CD14-positive monocyte (primary cell): ENCODE results near the gene ANKRD39. TPM values are rescaled to one million over a fixed set of nuclear protein-coding genes. Genes with fewer than 3 reads are reported as not detected.

ENCODE experiments used
- DNase-seq, 3 donors: peaks; one replicate each; pipeline ENCODE4 v3.0.0-alpha.2; 2011 to 2022
- H2AFZ ChIP-seq: 2 replicates; pipeline ENCODE4 v1.6.0; 2012; ENCODE audit warnings: mild to moderate bottlenecking, low read depth, low read length, inconsistent platforms; ENCODE audit not compliant: insufficient read depth, poor library complexity, severe bottlenecking
- H3K27ac ChIP-seq, 2 donors: 1 replicate in 1 of 2; 2 replicates in 1 of 2; pipeline ENCODE4 v1.5.1; 2012 to 2013; ENCODE audit warnings: low read length in 2 of 2, control low read depth in 1 of 2, inconsistent platforms in 1 of 2, low read depth in 1 of 2, mild to moderate bottlenecking in 1 of 2
- H3K27me3 ChIP-seq, 2 donors: one replicate each; pipeline versions ENCODE4 v1.6.0 to v1.6.1; 2011 to 2013; ENCODE audit warnings: low read length in 2 of 2; ENCODE audit not compliant: control insufficient read depth in 2 of 2, insufficient read depth in 2 of 2
- H3K36me3 ChIP-seq, 2 donors: replicated peaks in 1 of 2; 1 replicate in 1 of 2; 2 replicates in 1 of 2; pipeline versions ENCODE4 v1.5.1 to v1.6.1; 2012 to 2013; ENCODE audit warnings: low read length in 2 of 2, control low read depth in 1 of 2, inconsistent platforms in 1 of 2, mild to moderate bottlenecking in 1 of 2; ENCODE audit not compliant: insufficient read depth in 2 of 2, control insufficient read depth in 1 of 2
- H3K4me1 ChIP-seq, 2 donors: 1 replicate in 1 of 2; 2 replicates in 1 of 2; pipeline versions ENCODE4 v1.5.1 to v1.6.1; 2012 to 2013; ENCODE audit warnings: low read length in 2 of 2, control low read depth in 1 of 2, inconsistent platforms in 1 of 2, mild to moderate bottlenecking in 1 of 2, moderate library complexity in 1 of 2; ENCODE audit not compliant: insufficient read depth in 2 of 2, control insufficient read depth in 1 of 2
- H3K4me2 ChIP-seq: replicated peaks from 2 replicates; pipeline ENCODE3; 2012; ENCODE audit warnings: low read length, moderate library complexity, mild to moderate bottlenecking; ENCODE audit not compliant: poor library complexity, severe bottlenecking; ENCODE audit errors: extremely low read depth
- H3K4me3 ChIP-seq, 3 experiments: fragments of 200-600 bp in 1 of 3; sonication (generic) in 1 of 3; replicated peaks in 1 of 3; 1 replicate in 2 of 3; 2 replicates in 1 of 3; pipeline ENCODE4 v1.5.1; 2011 to 2013; ENCODE audit warnings: low read length in 3 of 3, mild to moderate bottlenecking in 3 of 3, control low read depth in 2 of 3, low read depth in 2 of 3, inconsistent platforms in 1 of 3, moderate library complexity in 1 of 3
- H3K79me2 ChIP-seq: 2 replicates; pipeline ENCODE4 v1.6.0; 2012; ENCODE audit warnings: mild to moderate bottlenecking, control low read depth, inconsistent platforms, low read length, moderate library complexity; ENCODE audit not compliant: insufficient read depth
- H3K9ac ChIP-seq: 2 replicates; pipeline ENCODE4 v1.6.0; 2017; ENCODE audit warnings: low read length, mild to moderate bottlenecking; ENCODE audit not compliant: insufficient read depth, poor library complexity, severe bottlenecking
- H3K9me3 ChIP-seq, 2 donors: replicated peaks in 1 of 2; 1 replicate in 1 of 2; 2 replicates in 1 of 2; pipeline versions ENCODE4 v1.5.1 to v1.6.1; 2012 to 2013; ENCODE audit warnings: low read length in 2 of 2, control low read depth in 1 of 2; ENCODE audit not compliant: control insufficient read depth in 1 of 2, insufficient read depth in 1 of 2
- H4K20me1 ChIP-seq: 2 replicates; pipeline ENCODE4 v1.6.0; 2012; ENCODE audit warnings: mild to moderate bottlenecking, low read length, control low read depth, moderate library complexity; ENCODE audit not compliant: insufficient read depth
- H3K27ac Mint-ChIP-seq, 7 donors: one replicate each; pipeline ENCODE4 v1.8.0; 2020; ENCODE audit warnings: mild to moderate bottlenecking in 7 of 7, mixed read lengths in 7 of 7, moderate library complexity in 6 of 7, inconsistent platforms in 2 of 7
- H3K27me3 Mint-ChIP-seq, 3 donors: one replicate each; pipeline ENCODE4 v1.8.0; 2021 to 2022; ENCODE audit warnings: low read depth in 3 of 3, mild to moderate bottlenecking in 3 of 3, mixed read lengths in 3 of 3, moderate library complexity in 3 of 3, inconsistent platforms in 1 of 3
- H3K36me3 Mint-ChIP-seq, 2 donors: one replicate each; pipeline ENCODE4 v1.8.0; 2020; ENCODE audit warnings: mixed read lengths in 2 of 2, inconsistent platforms in 1 of 2, mild to moderate bottlenecking in 1 of 2
- H3K4me1 Mint-ChIP-seq: one replicate; pipeline ENCODE4 v1.8.0; 2020; ENCODE audit warnings: mild to moderate bottlenecking, mixed read lengths
- H3K4me3 Mint-ChIP-seq, 2 donors: one replicate each; pipeline ENCODE4 v1.8.0; 2020; ENCODE audit warnings: mild to moderate bottlenecking in 2 of 2, mixed read lengths in 2 of 2, moderate library complexity in 1 of 2
- H3K9me3 Mint-ChIP-seq, 7 donors: one replicate each; pipeline ENCODE4 v1.8.0; 2020 to 2022; ENCODE audit warnings: mixed read lengths in 7 of 7, mild to moderate bottlenecking in 6 of 7, moderate library complexity in 6 of 7, inconsistent platforms in 2 of 7
- CTCF ChIP-seq: fragments of 200-600 bp; IDR thresholded peaks from one replicate; pipeline ENCODE4 v1.8.0; 2022; ENCODE audit warnings: antibody characterized with exemption, mild to moderate bottlenecking
- WGBS: methylation state at CpG from one replicate; pipeline ENCODE4 v1.1.5; 2013; ENCODE audit warnings: missing lambda C conversion rate; ENCODE audit not compliant: insufficient coverage; 5-methylcytosine and 5-hydroxymethylcytosine counted together
- intact Hi-C, 2 donors: fragments of 100-400 bp; cut with micrococcal nuclease; formaldehyde crosslinking; loops; one replicate each; pipeline versions ENCODE4 v1.15.0 to v1.15.1; 2023
- polyA plus RNA-seq, 3 donors: library from polyadenylated mRNA; depleted of rRNA in 1 of 3; unstranded in 2 of 3; stranded (reverse) in 1 of 3; fragments of 300-500 nt in 2 of 3; fragments of >200 nt in 1 of 3; fragmentation: Illumina TruSeq in 2 of 3; gene quantifications; 1 replicate in 2 of 3; 2 replicates in 1 of 3; pipeline ENCODE4 v1.2.3, GENCODE V29; 2012 to 2021

ANKRD39 gene
- polyA plus RNA-seq, 3 donors, result 6.2 to 9.7 (median 9.0) TPM

- H3K27ac Mint-ChIP-seq, result no peak overlapping the region
- no peak for TF ChIP-seq CTCF
- no peak for DNase-seq
- no peak overlapping the region for H3K4me3 Mint-ChIP-seq
- WGBS, result 58% methylated on average over 3 of the region's 5 CpGs
- H3K9me3 ChIP-seq, result no peaks in the 10 kb centered on the region
- intact Hi-C loops, result no loop called here
- peaks cover 0 to 2% (median 1%) of the 10 kb centered on the region in 3 donors for H3K27me3 Mint-ChIP-seq
- H3K4me1 ChIP-seq, result no peaks in the 10 kb centered on the region
- no peaks in the 10 kb centered on the region for H4K20me1 ChIP-seq
- no peak overlapping the region for H2AFZ ChIP-seq
- peaks cover 87 to 91% of the 10 kb centered on the region in 2 donors for H3K36me3 ChIP-seq
- peaks cover 81 to 93% of the 10 kb centered on the region in 2 donors for H3K36me3 Mint-ChIP-seq
- no peaks in the 10 kb centered on the region for H3K27me3 ChIP-seq
- no peak overlapping the region for H3K27ac ChIP-seq
- H3K9ac ChIP-seq, result no peak overlapping the region
- H3K4me2 ChIP-seq, result no peak overlapping the region
- H3K4me3 ChIP-seq, result no peak overlapping the region
- H3K4me1 Mint-ChIP-seq, result no peaks in the 10 kb centered on the region
- no peaks in the 10 kb centered on the region for H3K9me3 Mint-ChIP-seq
- no peaks in the 10 kb centered on the region for H3K79me2 ChIP-seq
Observed at GRCh38 chr2:96830044-96830562, 27.7 kb downstream of the ANKRD39 start.

- no peak for DNase-seq
- Histone ChIP-seq H4K20me1 (peaks cover 10% of the 10 kb centered on the region), H3K36me3 (peaks cover 86 to 95% of the 10 kb centered on the region in 2 donors), H3K27ac (no peak overlapping the region), H3K4me3 (no peak overlapping the region), H3K4me1 (no peaks in the 10 kb centered on the region), H3K27me3 (no peaks in the 10 kb centered on the region), H2AFZ (no peak overlapping the region), H3K4me2 (no peak overlapping the region), H3K9ac (no peak overlapping the region), H3K79me2 (no peaks in the 10 kb centered on the region), H3K9me3 (no peaks in the 10 kb centered on the region)
- Mint-ChIP-seq H3K4me1 (no peaks in the 10 kb centered on the region), H3K27ac (peak overlapping the region in 2 of 7 donors; percentile 4 to 48), H3K27me3 (peaks cover 0 to 2% (median 1%) of the 10 kb centered on the region in 3 donors), H3K9me3 (no peaks in the 10 kb centered on the region), H3K4me3 (no peak overlapping the region), H3K36me3 (peaks cover 82 to 88% of the 10 kb centered on the region in 2 donors)
- WGBS, result 100% methylated on average over 9 of the region's 13 CpGs
- no peak for TF ChIP-seq CTCF
- intact Hi-C loops, result no loop called here
Observed at GRCh38 chr2:96828874-96829273, 28.9 kb downstream of the ANKRD39 start.
